ENCODE measurements around the gene TFB2M. TPM values are rescaled to one million over a fixed set of nuclear protein-coding genes. Genes with fewer than 3 reads are reported as not detected.

TFB2M gene
- total RNA-seq, 1 donor from 2014 or later = 12.9 TPM

- no peak for TF ChIP-seq CTCF (conservative IDR thresholded peaks at IDR 0.05)
- no peaks in the 10 kb centered on the region for H3K9me3 Mint-ChIP-seq
- no peak overlapping the region for H3K27ac Mint-ChIP-seq
- no peaks in the 10 kb centered on the region for H3K36me3 Mint-ChIP-seq
- no peak overlapping the region for H3K4me3 Mint-ChIP-seq
- no peak for DNase-seq (ENCODE audit: extremely low spot score, unreplicated experiment)
- H3K4me1 Mint-ChIP-seq (ENCODE audit: unreplicated experiment) = no peaks in the 10 kb centered on the region
- peaks cover 5% of the 10 kb centered on the region for H3K27me3 Mint-ChIP-seq
Observed at GRCh38 chr1:246532519-246532918, 33.5 kb downstream of the TFB2M start.

GRCh38 chr1:246530482-246530881 is 35.6 kb downstream of the TFB2M start:
- Mint-ChIP-seq H3K4me1 (ENCODE audit: unreplicated experiment) (no peaks in the 10 kb centered on the region), H3K9me3 (no peaks in the 10 kb centered on the region), H3K36me3 (no peaks in the 10 kb centered on the region), H3K27me3 (peaks cover 5% of the 10 kb centered on the region), H3K27ac (no peak overlapping the region), H3K4me3 (no peak overlapping the region)
- DNase-seq (ENCODE audit: extremely low spot score, unreplicated experiment) = no peak
- no peak for TF ChIP-seq CTCF (conservative IDR thresholded peaks at IDR 0.05)

- no peaks in the 10 kb centered on the region for H3K4me1 Mint-ChIP-seq (ENCODE audit: unreplicated experiment)
- no peak overlapping the region for H3K4me3 Mint-ChIP-seq
- H3K9me3 Mint-ChIP-seq = no peaks in the 10 kb centered on the region
- no peak for DNase-seq (ENCODE audit: extremely low spot score, unreplicated experiment)
- no peak overlapping the region for H3K27ac Mint-ChIP-seq
- no peak for TF ChIP-seq CTCF (conservative IDR thresholded peaks at IDR 0.05)
- no peaks in the 10 kb centered on the region for H3K36me3 Mint-ChIP-seq
- peaks cover 5% of the 10 kb centered on the region for H3K27me3 Mint-ChIP-seq
Observed at GRCh38 chr1:246528933-246529731, 36.9 kb downstream of the TFB2M start.

- no peak overlapping the region for H3K27ac Mint-ChIP-seq
Observed at GRCh38 chr1:246527402-246528088, 38.5 kb downstream of the TFB2M start.

GRCh38 chr1:246526915-246527314 is 39.1 kb downstream of the TFB2M start:
- H3K36me3 Mint-ChIP-seq = no peaks in the 10 kb centered on the region
- no peak overlapping the region for H3K4me3 Mint-ChIP-seq
- H3K9me3 Mint-ChIP-seq = no peaks in the 10 kb centered on the region
- H3K27ac Mint-ChIP-seq = no peak overlapping the region
- H3K27me3 Mint-ChIP-seq = peaks cover 5% of the 10 kb centered on the region
- DNase-seq (ENCODE audit: extremely low spot score, unreplicated experiment) = no peak
- no peaks in the 10 kb centered on the region for H3K4me1 Mint-ChIP-seq (ENCODE audit: unreplicated experiment)
- TF ChIP-seq CTCF (conservative IDR thresholded peaks at IDR 0.05) = no peak

More at GRCh38 chr1:246527402-246528088, 38.5 kb downstream of the TFB2M start:
- DNase-seq (ENCODE audit: extremely low spot score, unreplicated experiment) = no peak
- TF ChIP-seq CTCF (conservative IDR thresholded peaks at IDR 0.05) = no peak
- Mint-ChIP-seq H3K36me3 (no peaks in the 10 kb centered on the region), H3K9me3 (no peaks in the 10 kb centered on the region), H3K4me1 (ENCODE audit: unreplicated experiment) (no peaks in the 10 kb centered on the region), H3K27me3 (peaks cover 5% of the 10 kb centered on the region), H3K4me3 (no peak overlapping the region)

Measured in type B pancreatic cell (in vitro differentiated cells).